ENCODE measurements around the gene ARHGAP12. TPM values are rescaled to one million over a fixed set of nuclear protein-coding genes. Genes with fewer than 3 reads are reported as not detected.

Gene ARHGAP12
- 21.3 to 27.7 TPM (median 22.0 TPM) in 5 replicates for total RNA-seq (2022; extraction: Qiagen RNA extraction)

GRCh38 chr10:31928549-31929260 is at the start of gene ARHGAP12:
Gene ARHGAP12, minus strand, starts transcription at chr10:31928831. Its CDS starts 19,976 bp downstream, at chr10:31908855.

Other genes starting within 250 kb of the ARHGAP12 start
- gene KIF5B, start 127.6 kb upstream of the ARHGAP12 start, total RNA-seq (2022; extraction: Qiagen RNA extraction): 56.8 to 83.3 TPM (median 76.7 TPM) in 5 replicates